Measurements from ENCODE around the gene NPM3. TPM values are rescaled to one million over a fixed set of nuclear protein-coding genes. Genes with fewer than 3 reads are reported as not detected.

The NPM3 gene
- total RNA-seq, 1 donor from 2014 or later: 34.0 TPM

DNA sequence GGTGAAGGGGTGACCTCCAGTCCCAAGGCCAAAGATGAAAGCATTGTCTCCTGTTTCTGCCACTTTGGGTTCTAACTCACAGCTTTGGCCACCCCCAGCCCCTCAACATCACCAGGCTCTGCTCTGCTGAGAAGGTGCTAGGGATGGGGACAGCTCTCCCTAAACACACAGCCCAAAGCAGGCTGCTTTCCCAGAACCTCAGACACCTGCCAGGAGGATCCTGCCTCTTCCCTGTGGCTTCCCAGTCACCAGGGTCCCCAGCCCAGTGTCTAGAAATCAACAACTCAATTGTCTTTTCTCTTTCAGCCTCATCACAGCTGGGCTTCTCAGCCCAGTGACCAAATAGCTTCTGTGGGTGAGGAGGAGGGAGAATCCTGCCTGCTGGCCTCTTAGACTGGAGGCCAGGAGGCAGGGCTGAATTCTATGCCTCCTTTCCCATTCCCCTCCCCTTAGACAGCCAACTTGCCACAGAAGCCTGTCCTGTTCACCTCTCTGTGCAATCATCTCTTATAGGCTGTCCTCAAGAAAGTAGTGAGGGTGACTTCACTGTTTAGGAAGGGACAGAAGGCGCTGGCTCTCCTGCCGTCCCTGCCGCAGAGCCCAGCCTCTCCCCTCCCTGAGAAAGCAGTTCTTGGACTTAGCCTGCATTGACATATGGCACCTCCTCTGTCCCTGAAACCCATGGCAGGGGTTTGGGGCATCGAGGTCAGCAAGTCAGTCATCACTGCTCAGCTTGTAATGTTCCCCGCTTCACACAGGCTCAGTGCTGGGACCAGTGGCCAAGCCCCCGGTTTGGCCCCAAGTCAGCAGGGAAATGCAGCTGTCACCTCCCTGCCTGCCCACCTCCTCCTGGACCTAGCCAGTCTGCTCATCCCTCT lies 11.0 kb downstream of the NPM3 start:
- no peak overlapping the region for H3K27ac Mint-ChIP-seq (ENCODE audit: unreplicated experiment)
- peaks cover 3% of the 10 kb centered on the region for H3K36me3 Mint-ChIP-seq (ENCODE audit: low read depth)
- H3K4me1 Mint-ChIP-seq (ENCODE audit: low read depth): peaks cover 3% of the 10 kb centered on the region
- TF ChIP-seq CTCF (IDR thresholded peaks at IDR 0.05): no peak
- no peak for DNase-seq (ENCODE audit: low spot score)
- no peaks in the 10 kb centered on the region for H3K9me3 Mint-ChIP-seq (ENCODE audit: low read depth)
- no peak overlapping the region for H3K4me3 Mint-ChIP-seq (ENCODE audit: unreplicated experiment)
- peaks cover 42% of the 10 kb centered on the region for H3K27me3 Mint-ChIP-seq (ENCODE audit: low read depth)

DNA sequence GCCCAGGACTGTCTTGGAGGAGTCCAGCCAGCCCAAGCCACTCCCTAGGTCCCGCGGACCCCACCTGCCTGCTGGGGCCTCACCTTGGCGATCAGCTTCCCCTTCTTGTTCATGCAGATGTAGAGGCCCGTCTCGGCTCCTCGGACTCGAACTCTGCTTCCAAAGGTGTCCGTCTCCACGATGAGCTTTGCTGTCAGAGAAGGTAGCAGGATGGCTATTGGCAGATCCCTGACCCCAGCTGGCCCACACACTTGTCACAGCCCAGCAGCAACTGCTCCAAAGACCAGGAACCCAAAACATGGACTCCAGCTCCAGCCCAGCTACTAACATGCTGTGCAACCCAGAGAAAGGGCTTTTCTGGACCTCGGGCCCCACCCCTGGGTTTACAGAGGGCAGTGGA lies 11.9 kb downstream of the NPM3 start:
- no peak for TF ChIP-seq CTCF (IDR thresholded peaks at IDR 0.05)
- peaks cover 44% of the 10 kb centered on the region for H3K27me3 Mint-ChIP-seq (ENCODE audit: low read depth)
- no peak for DNase-seq (ENCODE audit: low spot score)
- no peaks in the 10 kb centered on the region for H3K9me3 Mint-ChIP-seq (ENCODE audit: low read depth)
- no peak overlapping the region for H3K4me3 Mint-ChIP-seq (ENCODE audit: unreplicated experiment)
- no peaks in the 10 kb centered on the region for H3K4me1 Mint-ChIP-seq (ENCODE audit: low read depth)
- H3K27ac Mint-ChIP-seq (ENCODE audit: unreplicated experiment): no peak overlapping the region
- H3K36me3 Mint-ChIP-seq (ENCODE audit: low read depth): peaks cover 3% of the 10 kb centered on the region

- Mint-ChIP-seq H3K4me3 (ENCODE audit: unreplicated experiment) (no peak overlapping the region), H3K9me3 (ENCODE audit: low read depth) (no peaks in the 10 kb centered on the region), H3K27me3 (ENCODE audit: low read depth) (peaks cover 50% of the 10 kb centered on the region), H3K4me1 (ENCODE audit: low read depth) (no peaks in the 10 kb centered on the region), H3K36me3 (ENCODE audit: low read depth) (peaks cover 6% of the 10 kb centered on the region), H3K27ac (ENCODE audit: unreplicated experiment) (no peak overlapping the region)
- TF ChIP-seq CTCF (IDR thresholded peaks at IDR 0.05): no peak
- no peak for DNase-seq (ENCODE audit: low spot score)
Observed at GRCh38 chr10:101770331-101771215, 12.7 kb downstream of the NPM3 start.

DNA sequence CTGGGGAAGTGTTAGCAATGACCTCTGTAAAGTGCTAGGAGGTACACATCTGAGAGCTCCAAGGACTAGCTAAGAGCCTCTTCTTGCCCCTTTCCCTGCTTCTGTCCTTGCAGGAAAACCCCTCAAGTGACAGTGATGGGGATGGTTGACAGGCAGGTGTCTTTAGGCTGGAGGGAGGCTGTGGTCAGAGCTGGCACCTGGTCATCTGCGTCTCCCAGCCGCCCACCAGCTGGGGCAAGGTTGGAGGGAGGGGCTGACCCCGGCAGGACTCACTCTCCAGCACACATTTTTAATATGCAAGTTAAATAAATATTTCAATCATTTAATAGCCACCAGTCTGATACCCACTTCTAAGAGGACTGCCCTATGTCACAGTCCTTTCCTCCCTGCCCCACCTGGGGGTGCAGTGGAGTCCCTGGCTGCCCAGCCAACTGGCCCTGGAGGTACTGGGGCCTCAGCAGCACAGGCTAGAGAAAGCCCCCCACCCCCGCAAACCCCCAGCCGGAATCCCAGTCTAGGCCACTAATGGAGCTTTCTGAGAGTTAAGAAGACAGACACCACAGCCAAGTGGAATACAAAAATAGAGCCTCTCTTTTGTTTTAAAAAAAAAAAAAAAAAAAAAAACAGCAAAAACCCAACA lies 13.6 kb downstream of the NPM3 start:
- H3K27ac Mint-ChIP-seq (ENCODE audit: unreplicated experiment): no peak overlapping the region

More for the DNA sequence above, 13.6 kb downstream of the NPM3 start:
- Mint-ChIP-seq H3K27me3 (ENCODE audit: low read depth) (peaks cover 54% of the 10 kb centered on the region), H3K4me3 (ENCODE audit: unreplicated experiment) (no peak overlapping the region), H3K9me3 (ENCODE audit: low read depth) (no peaks in the 10 kb centered on the region), H3K36me3 (ENCODE audit: low read depth) (peaks cover 7% of the 10 kb centered on the region), H3K4me1 (ENCODE audit: low read depth) (no peaks in the 10 kb centered on the region)
- no peak for TF ChIP-seq CTCF (IDR thresholded peaks at IDR 0.05)
- DNase-seq (ENCODE audit: low spot score): no peak

Measured in chondrocyte (in vitro differentiated cells).